ENCODE results near the gene EGR4.

DNA sequence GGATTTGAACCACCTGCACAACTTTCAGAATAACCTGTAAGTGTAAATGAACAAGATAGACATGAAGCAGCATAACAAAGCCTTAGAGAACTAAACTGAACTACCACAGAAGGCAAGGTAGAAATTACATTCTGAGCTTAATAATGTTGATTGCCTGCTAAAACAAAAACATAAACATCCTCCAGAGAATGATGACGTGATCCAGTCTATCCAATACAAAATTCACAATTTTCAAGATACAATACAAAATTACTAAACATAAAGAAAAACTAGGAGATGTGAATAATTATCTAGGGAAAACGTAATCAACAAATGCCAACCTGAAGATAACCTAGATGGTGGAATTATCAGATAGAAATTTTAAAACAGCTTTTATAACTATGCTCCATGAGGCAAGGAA is 40.7 kb upstream of the EGR4 start:
- TF ChIP-seq SP1 (IDR thresholded peaks at IDR 0.05) (no peak), HDGF (IDR thresholded peaks at IDR 0.05; ENCODE audit: borderline replicate concordance) (no peak), BHLHE40 (IDR thresholded peaks at IDR 0.05; ENCODE audit: borderline replicate concordance) (no peak), LEF1 (IDR thresholded peaks at IDR 0.05; ENCODE audit: borderline replicate concordance) (no peak), FOXA1 (IDR thresholded peaks at IDR 0.05) (no peak), SUZ12 (IDR thresholded peaks at IDR 0.05) (no peak), FOXK2 (IDR thresholded peaks at IDR 0.05) (no peak), FOXM1 (IDR thresholded peaks at IDR 0.05; ENCODE audit: borderline replicate concordance) (no peak), L3MBTL2 (conservative IDR thresholded peaks at IDR 0.05) (no peak), ARNT (IDR thresholded peaks at IDR 0.05) (no peak), TARDBP (IDR thresholded peaks at IDR 0.05) (no peak), ZNF384 (IDR thresholded peaks at IDR 0.05) (no peak), NFRKB (IDR thresholded peaks at IDR 0.05) (no peak)
- TF ChIP-seq, protein P1, sequence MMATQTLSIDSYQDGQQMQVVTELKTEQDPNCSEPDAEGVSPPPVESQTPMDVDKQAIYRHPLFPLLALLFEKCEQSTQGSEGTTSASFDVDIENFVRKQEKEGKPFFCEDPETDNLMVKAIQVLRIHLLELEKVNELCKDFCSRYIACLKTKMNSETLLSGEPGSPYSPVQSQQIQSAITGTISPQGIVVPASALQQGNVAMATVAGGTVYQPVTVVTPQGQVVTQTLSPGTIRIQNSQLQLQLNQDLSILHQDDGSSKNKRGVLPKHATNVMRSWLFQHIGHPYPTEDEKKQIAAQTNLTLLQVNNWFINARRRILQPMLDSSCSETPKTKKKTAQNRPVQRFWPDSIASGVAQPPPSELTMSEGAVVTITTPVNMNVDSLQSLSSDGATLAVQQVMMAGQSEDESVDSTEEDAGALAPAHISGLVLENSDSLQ (IDR thresholded peaks at IDR 0.05), result no peak
